Astrocyte (in vitro differentiated cells and primary cell): ENCODE data around the gene JAZF1. TPM values are rescaled to one million over a fixed set of nuclear protein-coding genes. Genes with fewer than 3 reads are reported as not detected.

ENCODE experiments used
- DNase-seq: peaks from one replicate; pipeline ENCODE4 v3.0.0-alpha.2; 2010; ENCODE audit warnings: low read depth
- FAIRE-seq: peaks from 2 replicates; lab custom pipeline; 2011; peaks lifted over from hg19 to GRCh38; lab: Jason Lieb, UNC
- H2AFZ ChIP-seq: 2 replicates; pipeline ENCODE4 v1.6.0; 2012; ENCODE audit warnings: low read depth, low read length, inconsistent platforms
- H3K27ac ChIP-seq: 2 replicates; pipeline ENCODE4 v1.5.1; 2011; ENCODE audit warnings: low read depth, low read length, inconsistent platforms
- H3K27me3 ChIP-seq: 2 replicates; pipeline ENCODE4 v1.6.0; 2011; ENCODE audit warnings: low read length, inconsistent platforms; ENCODE audit not compliant: insufficient read depth
- H3K36me3 ChIP-seq: 2 replicates; pipeline ENCODE4 v1.5.1; 2011; ENCODE audit warnings: low read length, inconsistent platforms; ENCODE audit not compliant: insufficient read depth
- H3K4me1 ChIP-seq: 2 replicates; pipeline ENCODE4 v1.5.1; 2011; ENCODE audit warnings: low read length, inconsistent platforms; ENCODE audit not compliant: insufficient read depth
- H3K4me2 ChIP-seq: 2 replicates; pipeline ENCODE4 v1.6.0; 2012; ENCODE audit warnings: low read length, inconsistent platforms
- H3K4me3 ChIP-seq: 2 replicates; pipeline ENCODE4 v1.5.1; 2011; ENCODE audit warnings: low read depth, mild to moderate bottlenecking, low read length, inconsistent platforms; ENCODE audit not compliant: insufficient read depth
- H3K79me2 ChIP-seq: 2 replicates; pipeline ENCODE4 v1.6.0; 2012; ENCODE audit warnings: mild to moderate bottlenecking, low read length, inconsistent platforms; ENCODE audit not compliant: insufficient read depth
- H3K9ac ChIP-seq: 2 replicates; pipeline ENCODE4 v1.6.0; 2012; ENCODE audit warnings: mild to moderate bottlenecking, low read length, inconsistent platforms
- H3K9me3 ChIP-seq: 2 replicates; pipeline ENCODE4 v1.5.1; 2012; ENCODE audit warnings: low read depth, mild to moderate bottlenecking, low read length, inconsistent platforms; ENCODE audit not compliant: insufficient read depth
- H4K20me1 ChIP-seq: 2 replicates; pipeline ENCODE4 v1.6.0; 2012; ENCODE audit warnings: low read length, inconsistent platforms; ENCODE audit not compliant: insufficient read depth
- H3K27ac Mint-ChIP-seq: one replicate; pipeline ENCODE4 v1.8.0; 2021; ENCODE audit warnings: mild to moderate bottlenecking, mixed read lengths; ENCODE audit not compliant: unreplicated experiment
- H3K27me3 Mint-ChIP-seq: one replicate; pipeline ENCODE4 v1.8.0; 2021; ENCODE audit warnings: low read depth, mixed read lengths; ENCODE audit not compliant: unreplicated experiment
- H3K36me3 Mint-ChIP-seq: one replicate; pipeline ENCODE4 v1.8.0; 2021; ENCODE audit warnings: low read depth, mixed read lengths; ENCODE audit not compliant: unreplicated experiment
- H3K4me1 Mint-ChIP-seq: one replicate; pipeline ENCODE4 v1.8.0; 2021; ENCODE audit warnings: low read depth, mixed read lengths; ENCODE audit not compliant: unreplicated experiment
- H3K4me3 Mint-ChIP-seq: one replicate; pipeline ENCODE4 v1.8.0; 2021; ENCODE audit warnings: mild to moderate bottlenecking, moderate library complexity, mixed read lengths; ENCODE audit not compliant: unreplicated experiment
- H3K9me3 Mint-ChIP-seq: one replicate; pipeline ENCODE4 v1.8.0; 2021; ENCODE audit warnings: mild to moderate bottlenecking, mixed read lengths; ENCODE audit not compliant: unreplicated experiment
- CTCF ChIP-seq: IDR thresholded peaks from 2 replicates; pipeline ENCODE4 v1.5.1; 2011; ENCODE audit warnings: low read depth, mild to moderate bottlenecking, inconsistent platforms, low read length, moderate library complexity; ENCODE audit not compliant: insufficient read depth
- EZH2 ChIP-seq: IDR thresholded peaks from 2 replicates; pipeline ENCODE4 v1.6.1; 2012; ENCODE audit warnings: mild to moderate bottlenecking, low read length, inconsistent platforms; ENCODE audit not compliant: insufficient read depth
- total RNA-seq: library from RNA; stranded (reverse); gene quantifications from 2 replicates; pipeline ENCODE4 v1.2.1, GENCODE V29; 2021

Gene JAZF1
- total RNA-seq, 1 donor from 2014 or later: 20.1 TPM

DNA sequence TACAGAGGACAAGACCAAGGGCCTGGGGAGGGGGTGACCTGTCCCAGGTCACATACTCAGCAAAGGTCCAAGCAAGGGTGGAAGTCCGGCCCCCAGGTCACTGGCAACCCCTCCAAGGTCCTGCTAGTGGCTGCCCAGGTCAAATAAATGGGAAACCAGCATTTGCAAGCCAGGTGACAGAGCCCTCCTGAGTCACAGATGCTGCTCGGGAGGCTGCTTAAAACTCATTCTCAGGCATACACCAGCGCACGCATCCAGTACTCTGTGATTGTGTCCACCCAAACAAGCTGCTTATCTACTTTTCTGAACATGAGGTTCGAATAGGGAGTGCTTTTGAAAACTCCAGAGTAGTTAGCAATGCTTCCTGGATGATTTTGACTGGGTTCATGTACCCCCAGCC, 310.0 kb downstream of the JAZF1 start:
- no peak for DNase-seq
- Histone ChIP-seq H2AFZ (no peak overlapping the region), H3K9me3 (no peaks in the 10 kb centered on the region), H3K4me1 (peaks cover 7% of the 10 kb centered on the region), H3K79me2 (no peaks in the 10 kb centered on the region), H4K20me1 (peaks cover 4% of the 10 kb centered on the region), H3K27me3 (no peaks in the 10 kb centered on the region), H3K4me3 (no peak overlapping the region), H3K36me3 (no peaks in the 10 kb centered on the region), H3K4me2 (no peak overlapping the region), H3K9ac (no peak overlapping the region), H3K27ac (no peak overlapping the region)
- TF ChIP-seq CTCF (no peak), EZH2 (no peak)
- H3K4me3 Mint-ChIP-seq: no peak overlapping the region
- no peaks in the 10 kb centered on the region for H3K27me3 Mint-ChIP-seq
- H3K4me1 Mint-ChIP-seq: peaks cover 11% of the 10 kb centered on the region
- H3K27ac Mint-ChIP-seq: no peak overlapping the region
- H3K36me3 Mint-ChIP-seq: peaks cover 22% of the 10 kb centered on the region
- FAIRE-seq: no peak
- H3K9me3 Mint-ChIP-seq: peaks cover 5% of the 10 kb centered on the region

GRCh38 chr7:27869056-27869455, 311.5 kb downstream of the JAZF1 start:
- no peak overlapping the region for H3K27ac ChIP-seq
- H4K20me1 ChIP-seq: peaks cover 10% of the 10 kb centered on the region
- no peaks in the 10 kb centered on the region for H3K27me3 ChIP-seq
- H2AFZ ChIP-seq: no peak overlapping the region
- FAIRE-seq (no peak), DNase-seq (no peak)
- H3K9ac ChIP-seq: no peak overlapping the region
- Mint-ChIP-seq H3K9me3 (peaks cover 5% of the 10 kb centered on the region), H3K4me3 (no peak overlapping the region), H3K27ac (no peak overlapping the region), H3K4me1 (peaks cover 7% of the 10 kb centered on the region), H3K36me3 (peaks cover 23% of the 10 kb centered on the region), H3K27me3 (no peaks in the 10 kb centered on the region)
- H3K4me2 ChIP-seq: no peak overlapping the region
- TF ChIP-seq EZH2: no peak
- TF ChIP-seq CTCF: no peak
- no peaks in the 10 kb centered on the region for H3K36me3 ChIP-seq
- H3K4me1 ChIP-seq: peaks cover 4% of the 10 kb centered on the region
- H3K9me3 ChIP-seq: no peaks in the 10 kb centered on the region
- H3K4me3 ChIP-seq: no peak overlapping the region
- H3K79me2 ChIP-seq: no peaks in the 10 kb centered on the region

- peaks cover 10% of the 10 kb centered on the region for H3K4me1 Mint-ChIP-seq
- peaks cover 5% of the 10 kb centered on the region for H3K9me3 Mint-ChIP-seq
- Histone ChIP-seq H3K4me1 (peaks cover 8% of the 10 kb centered on the region), H3K27me3 (no peaks in the 10 kb centered on the region), H4K20me1 (peaks cover 14% of the 10 kb centered on the region), H3K27ac (no peak overlapping the region), H2AFZ (no peak overlapping the region), H3K79me2 (no peaks in the 10 kb centered on the region), H3K36me3 (no peaks in the 10 kb centered on the region), H3K4me2 (no peak overlapping the region), H3K9ac (no peak overlapping the region), H3K4me3 (no peak overlapping the region), H3K9me3 (no peaks in the 10 kb centered on the region)
- FAIRE-seq (no peak), DNase-seq (peak; percentile 9)
- no peaks in the 10 kb centered on the region for H3K27me3 Mint-ChIP-seq
- H3K27ac Mint-ChIP-seq: no peak overlapping the region
- no peak overlapping the region for H3K4me3 Mint-ChIP-seq
- no peak for TF ChIP-seq EZH2
- TF ChIP-seq CTCF: no peak
- H3K36me3 Mint-ChIP-seq: peaks cover 23% of the 10 kb centered on the region
Measured at GRCh38 chr7:27868131-27868550, 312.5 kb downstream of the JAZF1 start.
